Retinal pigment epithelial cell (primary cell): ENCODE data around the gene ECHDC1.

Experiments
- DNase-seq: peaks from one replicate; pipeline ENCODE4 v3.0.0-alpha.2; 2010; ENCODE audit warnings: low read depth
- H3K4me3 ChIP-seq: 2 replicates; pipeline ENCODE4 v1.5.1; 2011; ENCODE audit warnings: mild to moderate bottlenecking, low read length, control low read depth, moderate library complexity
- CTCF ChIP-seq: conservative IDR thresholded peaks from 2 replicates; pipeline ENCODE4 v1.5.1; 2011; ENCODE audit warnings: low read depth, low read length, control low read depth, inconsistent platforms

ECHDC1 gene

GRCh38 chr6:127249621-127250020, 93.8 kb downstream of the ECHDC1 start:
- H3K4me3 ChIP-seq: no peak overlapping the region
- TF ChIP-seq CTCF: no peak

GRCh38 chr6:127247114-127248096, 96.0 kb downstream of the ECHDC1 start:
- DNase-seq: no peak
- no peak overlapping the region for H3K4me3 ChIP-seq
- TF ChIP-seq CTCF: no peak

More at GRCh38 chr6:127249621-127250020, 93.8 kb downstream of the ECHDC1 start:
- no peak for DNase-seq

- no peak for TF ChIP-seq CTCF
- DNase-seq: no peak
- no peak overlapping the region for H3K4me3 ChIP-seq
Measured at GRCh38 chr6:127243501-127243900, 99.9 kb downstream of the ECHDC1 start.
